ENCODE data around the gene MAP3K3. TPM values are rescaled to one million over a fixed set of nuclear protein-coding genes. Genes with fewer than 3 reads are reported as not detected.

Gene MAP3K3
- polyA plus RNA-seq, 1 experiment: 15.3 TPM

DNA sequence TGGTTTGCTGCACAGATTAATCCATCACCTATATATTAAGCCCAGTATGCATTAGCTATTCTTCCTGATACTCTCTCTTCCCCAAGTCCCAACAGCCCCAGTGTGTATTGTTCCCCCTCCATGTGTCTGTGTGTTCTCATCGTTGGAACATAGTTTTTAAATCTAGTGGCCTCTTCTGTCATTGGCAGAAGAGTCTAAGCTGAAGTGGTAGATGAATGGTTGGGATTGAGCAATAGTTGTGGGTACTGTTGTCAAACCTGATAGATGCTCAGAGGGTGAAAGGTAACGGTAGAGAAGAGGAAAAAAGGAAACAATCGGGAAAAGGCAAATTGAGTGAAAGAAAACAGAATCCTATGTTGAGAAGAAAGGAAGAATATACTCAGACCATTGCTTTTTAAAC is 29.9 kb downstream of the MAP3K3 start:
- ChIA-PET CTCF (interaction anchor here (2.5 kb wide), 1 partner anchor 40 kb away, joined by 9 read pairs; no protein-coding TSS in a partner anchor), POLR2A (no interaction called here)
- no peaks in the 10 kb centered on the region for H3K9me3 ChIP-seq (ENCODE audit: control insufficient read depth, insufficient read depth, low read length)
- no peak overlapping the region for H3K27ac ChIP-seq (ENCODE audit: low read depth, low read length)
- TF ChIP-seq, protein P1, sequence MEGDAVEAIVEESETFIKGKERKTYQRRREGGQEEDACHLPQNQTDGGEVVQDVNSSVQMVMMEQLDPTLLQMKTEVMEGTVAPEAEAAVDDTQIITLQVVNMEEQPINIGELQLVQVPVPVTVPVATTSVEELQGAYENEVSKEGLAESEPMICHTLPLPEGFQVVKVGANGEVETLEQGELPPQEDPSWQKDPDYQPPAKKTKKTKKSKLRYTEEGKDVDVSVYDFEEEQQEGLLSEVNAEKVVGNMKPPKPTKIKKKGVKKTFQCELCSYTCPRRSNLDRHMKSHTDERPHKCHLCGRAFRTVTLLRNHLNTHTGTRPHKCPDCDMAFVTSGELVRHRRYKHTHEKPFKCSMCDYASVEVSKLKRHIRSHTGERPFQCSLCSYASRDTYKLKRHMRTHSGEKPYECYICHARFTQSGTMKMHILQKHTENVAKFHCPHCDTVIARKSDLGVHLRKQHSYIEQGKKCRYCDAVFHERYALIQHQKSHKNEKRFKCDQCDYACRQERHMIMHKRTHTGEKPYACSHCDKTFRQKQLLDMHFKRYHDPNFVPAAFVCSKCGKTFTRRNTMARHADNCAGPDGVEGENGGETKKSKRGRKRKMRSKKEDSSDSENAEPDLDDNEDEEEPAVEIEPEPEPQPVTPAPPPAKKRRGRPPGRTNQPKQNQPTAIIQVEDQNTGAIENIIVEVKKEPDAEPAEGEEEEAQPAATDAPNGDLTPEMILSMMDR (IDR thresholded peaks at IDR 0.05; ENCODE audit: low read depth, low read length): no peak
- H3K27me3 ChIP-seq (ENCODE audit: control insufficient read depth, insufficient read depth, low read length): no peaks in the 10 kb centered on the region
- DNase-seq (ENCODE audit: low read depth, low spot score): no peak
- no peak overlapping the region for H3K4me3 ChIP-seq (ENCODE audit: low read depth, low read length)

DNA sequence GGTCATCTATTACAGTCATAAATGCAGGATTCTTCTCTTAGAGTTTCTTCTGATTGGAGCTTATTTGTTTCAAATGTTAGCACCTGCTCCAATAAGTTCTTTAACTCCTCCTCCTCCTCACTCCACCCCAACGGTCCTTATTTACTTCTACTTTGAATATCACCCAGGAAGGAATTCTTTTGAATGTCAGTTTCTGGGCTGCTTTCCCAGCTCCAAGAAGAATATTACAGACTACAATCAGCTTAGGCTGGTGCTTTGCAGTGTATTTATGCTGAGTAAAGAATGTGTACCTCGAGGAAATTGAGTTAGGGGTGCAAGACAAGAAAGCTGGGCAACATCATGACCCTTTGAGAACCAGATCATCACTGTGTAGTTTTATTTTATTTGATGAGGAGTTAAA is 30.8 kb downstream of the MAP3K3 start:
- ChIA-PET POLR2A (no interaction called here), CTCF (interaction anchor here (2.5 kb wide), 1 partner anchor 41 kb away, joined by 9 read pairs; no protein-coding TSS in a partner anchor)
- Histone ChIP-seq H3K4me3 (ENCODE audit: low read depth, low read length) (no peak overlapping the region), H3K27me3 (ENCODE audit: control insufficient read depth, insufficient read depth, low read length) (no peaks in the 10 kb centered on the region), H3K9me3 (ENCODE audit: control insufficient read depth, insufficient read depth, low read length) (no peaks in the 10 kb centered on the region), H3K27ac (ENCODE audit: low read depth, low read length) (no peak overlapping the region)
- TF ChIP-seq, protein P1 (IDR thresholded peaks at IDR 0.05; ENCODE audit: low read depth, low read length): no peak
- no peak for DNase-seq (ENCODE audit: low read depth, low spot score)

DNA sequence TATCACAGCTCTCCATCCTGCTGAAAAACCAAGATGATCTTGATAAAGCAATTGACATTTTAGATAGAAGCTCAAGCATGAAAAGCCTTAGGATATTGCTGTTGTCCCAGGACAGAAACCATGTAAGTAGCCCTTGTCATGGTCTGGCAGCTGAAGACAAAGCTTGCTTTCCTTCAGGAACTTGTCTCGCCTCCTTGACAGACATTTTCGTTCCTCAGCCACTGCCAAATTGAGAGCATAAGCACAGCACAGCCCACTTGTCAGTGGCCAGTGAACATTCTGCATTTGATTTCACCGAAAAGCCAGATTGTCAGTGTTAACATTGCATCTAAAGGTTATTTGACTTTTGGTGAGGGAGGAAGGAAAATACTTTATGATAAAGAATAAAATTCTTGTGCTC is 35.6 kb downstream of the MAP3K3 start:
- Histone ChIP-seq H3K4me3 (ENCODE audit: low read depth, low read length) (no peak overlapping the region), H3K9me3 (ENCODE audit: control insufficient read depth, insufficient read depth, low read length) (no peaks in the 10 kb centered on the region), H3K27ac (ENCODE audit: low read depth, low read length) (no peak overlapping the region), H3K27me3 (ENCODE audit: control insufficient read depth, insufficient read depth, low read length) (no peaks in the 10 kb centered on the region)
- TF ChIP-seq, protein P1 (IDR thresholded peaks at IDR 0.05; ENCODE audit: low read depth, low read length): no peak
- ChIA-PET CTCF (interaction anchor here (1.3 kb wide), 1 partner anchor 46 kb away, joined by 4 read pairs; no protein-coding TSS in a partner anchor), POLR2A (no interaction called here)
- no peak for DNase-seq (ENCODE audit: low read depth, low spot score)

DNA sequence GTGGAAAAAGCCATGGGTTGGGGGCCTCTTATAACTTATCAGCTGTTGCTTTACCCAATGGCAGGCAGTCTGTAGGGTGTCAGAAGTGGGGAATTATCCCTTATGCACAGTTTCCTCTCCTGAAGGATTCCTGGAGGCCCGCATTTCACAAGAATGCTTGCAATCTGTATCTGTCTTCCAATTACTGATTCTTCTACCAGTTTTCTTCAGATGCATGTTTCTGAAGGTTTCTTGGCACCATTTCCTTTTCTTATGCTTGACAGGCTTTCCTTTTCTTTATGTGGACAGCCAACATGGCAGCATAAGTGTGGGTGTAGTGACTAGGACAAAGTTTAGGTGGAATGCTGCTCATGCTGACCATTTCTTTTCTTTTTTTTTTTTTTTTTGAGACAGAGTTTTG is 36.1 kb downstream of the MAP3K3 start:
- Histone ChIP-seq H3K9me3 (ENCODE audit: control insufficient read depth, insufficient read depth, low read length) (no peaks in the 10 kb centered on the region), H3K27ac (ENCODE audit: low read depth, low read length) (no peak overlapping the region), H3K4me3 (ENCODE audit: low read depth, low read length) (no peak overlapping the region), H3K27me3 (ENCODE audit: control insufficient read depth, insufficient read depth, low read length) (no peaks in the 10 kb centered on the region)
- ChIA-PET CTCF (interaction anchor here (0.7 to 1.3 kb wide), 2 partner anchors 47 to 57 kb away, joined by 4 to 7 read pairs; no protein-coding TSS in a partner anchor), POLR2A (no interaction called here)
- no peak for DNase-seq (ENCODE audit: low read depth, low spot score)
- TF ChIP-seq, protein P1 (IDR thresholded peaks at IDR 0.05; ENCODE audit: low read depth, low read length): no peak

DNA sequence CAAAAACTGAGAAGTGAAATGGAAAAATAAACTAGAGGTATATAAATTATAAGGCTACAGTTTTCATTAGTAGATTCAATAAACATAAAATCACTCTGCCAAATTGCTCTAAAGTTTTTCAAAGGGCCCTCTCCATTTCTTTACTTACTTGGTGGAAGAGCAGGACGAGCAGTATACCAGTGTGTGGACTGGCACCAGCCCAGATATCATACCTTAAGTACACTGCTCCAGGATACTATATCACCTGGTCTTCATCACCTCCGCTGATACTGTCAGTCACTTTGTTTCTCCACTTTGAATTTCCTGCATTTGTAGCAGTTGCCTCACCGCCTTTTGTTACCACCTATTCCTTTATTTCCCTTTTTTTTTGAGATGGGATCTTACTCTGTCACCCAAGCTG is 37.6 kb downstream of the MAP3K3 start:
- H3K9me3 ChIP-seq (ENCODE audit: control insufficient read depth, insufficient read depth, low read length): no peaks in the 10 kb centered on the region
- ChIA-PET POLR2A (interaction anchor here (0.7 to 1.1 kb wide), 2 partner anchors 24 to 38 kb away, joined by 3 to 5 read pairs; no protein-coding TSS in a partner anchor), CTCF (no interaction called here)
- no peak overlapping the region for H3K4me3 ChIP-seq (ENCODE audit: low read depth, low read length)
- TF ChIP-seq, protein P1 (IDR thresholded peaks at IDR 0.05; ENCODE audit: low read depth, low read length): no peak
- H3K27me3 ChIP-seq (ENCODE audit: control insufficient read depth, insufficient read depth, low read length): no peaks in the 10 kb centered on the region
- no peak overlapping the region for H3K27ac ChIP-seq (ENCODE audit: low read depth, low read length)
- DNase-seq (ENCODE audit: low read depth, low spot score): no peak
